Mucosa of gallbladder (tissue), 1 donor: ENCODE results near the gene LMAN2. TPM values are rescaled to one million over a fixed set of nuclear protein-coding genes. Genes with fewer than 3 reads are reported as not detected.

Experiments used
- total RNA-seq: library from RNA; stranded (reverse); gene quantifications from one replicate; pipeline ENCODE4 v1.2.1, GENCODE V29; 2021
- donor health status: DM: no; HTN: no; CAD: no.

The LMAN2 gene
- total RNA-seq, 1 donor from 2014 or later = 184 TPM

Other genes starting within 250 kb of the LMAN2 start
- gene NSD1, start 217.9 kb downstream of the LMAN2 start, total RNA-seq = 82.1 TPM
- 61.0 TPM for gene RAB24, start 47.9 kb downstream of the LMAN2 start, total RNA-seq
- gene PRELID1, start 47.9 kb downstream of the LMAN2 start, total RNA-seq = 106 TPM
- 9.7 TPM for gene MXD3, start 39.8 kb downstream of the LMAN2 start, total RNA-seq
- gene RGS14, start 6.3 kb upstream of the LMAN2 start, total RNA-seq = 46.3 TPM
- gene SLC34A1, start 32.8 kb upstream of the LMAN2 start, total RNA-seq = 0.06 TPM
- gene PFN3, start 49.0 kb upstream of the LMAN2 start, total RNA-seq = not detected
- gene F12, start 57.9 kb upstream of the LMAN2 start, total RNA-seq = 15.3 TPM
- 39.5 TPM for gene GRK6, start 75.0 kb upstream of the LMAN2 start, total RNA-seq
- 7.8 TPM for gene PRR7, start 95.1 kb upstream of the LMAN2 start, total RNA-seq
- gene DBN1, start 122.0 kb upstream of the LMAN2 start, total RNA-seq = 89.0 TPM
- gene PDLIM7, start 145.9 kb upstream of the LMAN2 start, total RNA-seq = 227 TPM
- 12.8 TPM for gene DOK3, start 158.2 kb upstream of the LMAN2 start, total RNA-seq
- 84.8 TPM for gene DDX41, start 165.3 kb upstream of the LMAN2 start, total RNA-seq
- gene FAM193B, start 202.9 kb upstream of the LMAN2 start, total RNA-seq = 98.1 TPM
- gene TMED9, start 240.5 kb upstream of the LMAN2 start, total RNA-seq = 155 TPM
- 36.1 TPM for gene B4GALT7, start 248.5 kb upstream of the LMAN2 start, total RNA-seq